Spinal cord (tissue), 10 donors: ENCODE results near the gene PACRG. TPM values are rescaled to one million over a fixed set of nuclear protein-coding genes. Genes with fewer than 3 reads are reported as not detected.

Experiments
- DNase-seq, 6 donors: peaks; one replicate each; pipeline versions ENCODE4 v3.0.0 to v3.0.0-alpha.2; 2013 to 2015; ENCODE audit warnings: low spot score in 6 of 6, low read depth in 4 of 6
- H3K27ac ChIP-seq: one replicate; pipeline ENCODE4 v1.5.1; 2013; ENCODE audit warnings: low read depth, low read length, control low read depth
- H3K27me3 ChIP-seq: one replicate; pipeline ENCODE4 v1.6.1; 2013; ENCODE audit warnings: low read length; ENCODE audit not compliant: control insufficient read depth, insufficient read depth
- H3K36me3 ChIP-seq: one replicate; pipeline ENCODE4 v1.6.1; 2013; ENCODE audit warnings: low read length; ENCODE audit not compliant: control insufficient read depth, insufficient read depth
- H3K4me1 ChIP-seq: one replicate; pipeline ENCODE4 v1.6.1; 2013; ENCODE audit warnings: low read length; ENCODE audit not compliant: control insufficient read depth, insufficient read depth
- H3K4me3 ChIP-seq: one replicate; pipeline ENCODE4 v1.5.1; 2013; ENCODE audit warnings: low read depth, low read length, control low read depth
- H3K9me3 ChIP-seq: one replicate; pipeline ENCODE4 v1.6.1; 2013; ENCODE audit warnings: low read length; ENCODE audit not compliant: control insufficient read depth, insufficient read depth
- WGBS: methylation state at CpG from one replicate; pipeline ENCODE4 v1.1.5; 2013; ENCODE audit warnings: missing lambda C conversion rate; ENCODE audit not compliant: insufficient coverage; 5-methylcytosine and 5-hydroxymethylcytosine counted together
- polyA plus RNA-seq, 2 donors: library from polyadenylated mRNA; unstranded; fragments of 120-200 nt; gene quantifications; one replicate each; pipeline ENCODE4 v1.2.1, GENCODE V29; 2013; ENCODE audit not compliant: insufficient read length in 2 of 2
- total RNA-seq, 2 donors: library from RNA; depleted of rRNA in 1 of 2; stranded (reverse); fragments of 120-200 nt in 1 of 2; fragments of >200 nt in 1 of 2; gene quantifications; one replicate each; pipeline versions ENCODE4 v1.2.3 to v1.2.4, GENCODE V29; 2013 to 2014
- donor health status: healthy.

PACRG gene
- total and polyA plus RNA-seq, 4 donors = 9.5 to 21.2 (median 17.8) TPM

DNA sequence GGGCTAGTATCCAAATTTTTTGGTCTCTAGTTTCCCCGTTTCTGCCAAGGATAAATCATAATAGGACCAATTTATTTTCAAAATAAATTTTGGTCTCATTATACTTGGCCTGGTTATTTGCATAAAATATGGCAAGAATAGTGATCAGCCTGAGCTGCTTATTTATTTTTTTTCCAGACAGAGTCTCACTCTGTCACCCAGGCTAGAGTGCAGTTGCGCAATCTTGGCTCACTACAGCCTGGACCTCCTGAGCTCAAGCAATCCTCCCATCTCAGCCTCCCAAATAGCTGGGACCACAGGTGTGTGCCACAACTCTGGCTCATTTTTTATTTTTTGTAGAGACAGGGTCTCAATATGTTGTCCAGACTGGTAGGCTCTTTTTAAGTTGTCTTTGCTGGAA lies 329.5 kb downstream of the PACRG start:
- H3K9me3 ChIP-seq = no peaks in the 10 kb centered on the region

DNA sequence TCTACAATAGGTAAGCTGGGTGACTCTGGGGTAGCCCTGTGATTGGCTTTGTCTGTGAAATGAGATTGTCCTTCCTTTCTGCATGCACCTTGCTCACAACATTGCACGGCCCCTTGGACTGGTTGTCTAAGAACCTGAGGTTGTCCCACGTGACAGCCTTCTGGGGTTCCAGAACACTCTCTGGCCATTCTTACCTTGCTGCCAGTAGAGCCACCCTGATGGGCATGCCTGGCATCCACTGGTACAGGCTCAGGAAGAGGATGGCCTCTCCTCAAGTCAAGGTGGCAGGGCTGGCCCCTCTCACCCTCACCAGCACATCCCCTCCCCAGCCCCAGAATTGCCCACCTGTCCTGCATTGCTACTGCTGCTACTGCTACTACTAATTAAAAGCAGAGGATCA lies 335.0 kb downstream of the PACRG start:
- WGBS = 96% methylated on average over 2 of the region's 2 CpGs
- Histone ChIP-seq H3K27ac (no peak overlapping the region), H3K27me3 (no peaks in the 10 kb centered on the region), H3K4me1 (no peaks in the 10 kb centered on the region), H3K9me3 (no peaks in the 10 kb centered on the region), H3K36me3 (no peaks in the 10 kb centered on the region), H3K4me3 (no peak overlapping the region)
- no peak for DNase-seq

More for the DNA sequence above, 329.5 kb downstream of the PACRG start:
- no peaks in the 10 kb centered on the region for H3K27me3 ChIP-seq
- H3K27ac ChIP-seq = no peak overlapping the region
- no peak overlapping the region for H3K4me3 ChIP-seq
- H3K4me1 ChIP-seq = no peaks in the 10 kb centered on the region
- WGBS = 89% methylated on average over 1 of the region's 2 CpGs
- no peaks in the 10 kb centered on the region for H3K36me3 ChIP-seq
- no peak for DNase-seq

DNA sequence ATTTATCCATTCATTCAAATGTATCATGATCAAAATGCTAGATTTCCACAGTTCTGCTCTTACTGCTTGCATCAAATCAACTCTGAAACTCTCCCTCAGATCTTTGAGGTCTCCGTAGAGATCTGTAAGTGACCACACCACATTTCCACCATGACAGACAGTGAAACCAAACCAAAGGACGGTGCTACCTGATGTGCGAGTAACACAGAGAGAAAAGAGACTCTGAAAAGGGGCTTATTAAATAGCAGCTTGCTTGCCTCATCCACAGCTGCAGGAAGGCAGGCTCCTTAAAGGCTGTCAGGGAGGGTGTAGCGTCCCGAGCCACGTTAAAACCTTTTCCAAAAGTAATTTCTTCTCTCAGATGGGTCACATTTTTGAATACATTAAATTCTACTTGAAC lies 335.8 kb downstream of the PACRG start:
- Histone ChIP-seq H3K4me1 (no peaks in the 10 kb centered on the region), H3K9me3 (no peaks in the 10 kb centered on the region), H3K27ac (no peak overlapping the region), H3K4me3 (no peak overlapping the region), H3K36me3 (no peaks in the 10 kb centered on the region), H3K27me3 (no peaks in the 10 kb centered on the region)
- WGBS = 58% methylated on average over 2 of the region's 6 CpGs
- peak in 1 of 6 donors; percentile 10 for DNase-seq

DNA sequence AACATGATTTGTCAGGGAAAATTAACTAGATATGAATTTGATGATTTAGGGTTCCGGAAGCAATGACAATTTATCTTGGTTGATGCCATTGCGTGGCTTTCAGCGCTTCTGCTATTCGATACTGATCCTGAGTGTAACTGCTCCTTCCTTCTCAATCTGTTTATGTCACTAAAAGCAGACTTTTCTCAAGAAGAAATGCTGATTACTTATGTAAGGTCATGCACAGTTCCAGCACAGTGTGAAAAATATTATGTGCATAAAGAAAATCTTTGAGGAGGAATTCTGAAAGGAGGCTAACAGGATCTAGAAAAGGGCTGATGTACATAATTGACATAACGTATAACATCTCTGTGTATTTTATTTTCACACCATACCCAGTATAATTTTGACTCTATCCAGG lies 336.6 kb downstream of the PACRG start:
- Histone ChIP-seq H3K27ac (no peak overlapping the region), H3K4me1 (no peaks in the 10 kb centered on the region), H3K4me3 (no peak overlapping the region), H3K9me3 (no peaks in the 10 kb centered on the region), H3K36me3 (no peaks in the 10 kb centered on the region), H3K27me3 (no peaks in the 10 kb centered on the region)
- DNase-seq = peak in 1 of 6 donors; percentile 5
- 90% methylated on average over 2 of the region's 5 CpGs for WGBS

DNA sequence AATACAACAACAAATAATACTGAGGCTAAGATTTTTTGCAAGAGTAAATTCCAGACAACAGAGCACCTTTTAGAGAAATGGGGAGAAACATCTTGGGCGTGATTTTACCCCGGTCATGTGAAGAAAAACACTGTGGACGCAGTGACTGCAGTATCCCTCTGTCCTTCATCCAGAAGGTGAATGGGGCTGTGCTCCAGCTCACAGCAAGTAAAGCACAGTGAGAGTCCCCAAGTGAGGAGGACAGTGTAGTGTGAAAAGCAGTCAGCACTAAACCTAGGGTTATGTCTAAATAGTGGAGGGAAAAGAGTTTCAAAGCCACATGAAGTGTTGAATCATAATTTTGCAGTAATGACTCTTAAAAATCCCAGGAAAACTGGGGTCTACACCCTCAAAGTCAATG lies 338.4 kb downstream of the PACRG start:
- no peaks in the 10 kb centered on the region for H3K36me3 ChIP-seq
- H3K9me3 ChIP-seq = peaks cover 2% of the 10 kb centered on the region
- H3K27me3 ChIP-seq = no peaks in the 10 kb centered on the region
- no peak overlapping the region for H3K4me3 ChIP-seq
- no peaks in the 10 kb centered on the region for H3K4me1 ChIP-seq
- DNase-seq = no peak
- WGBS = 81% methylated on average over 3 of the region's 3 CpGs
- H3K27ac ChIP-seq = no peak overlapping the region

DNA sequence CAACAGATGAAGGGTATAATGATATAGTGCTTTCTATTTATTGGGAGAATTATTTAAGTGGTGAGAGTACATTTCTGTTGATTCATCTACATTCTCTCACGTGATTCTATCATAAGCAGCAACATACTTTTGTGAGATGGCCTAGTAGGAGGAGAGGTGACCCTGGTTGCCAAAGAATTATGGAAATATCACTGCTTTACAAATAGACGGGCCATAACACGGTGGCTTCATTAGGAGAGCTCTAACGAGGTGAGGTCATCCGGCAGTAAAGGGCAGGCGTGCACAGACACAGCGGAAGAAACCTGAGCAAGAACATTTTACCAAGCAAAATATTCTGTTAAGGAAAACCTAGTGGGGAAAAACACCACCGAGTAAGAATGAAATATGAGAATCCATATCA lies 349.4 kb downstream of the PACRG start:
- Histone ChIP-seq H3K4me1 (no peaks in the 10 kb centered on the region), H3K27me3 (no peaks in the 10 kb centered on the region), H3K9me3 (peaks cover 2% of the 10 kb centered on the region), H3K27ac (no peak overlapping the region), H3K4me3 (no peak overlapping the region), H3K36me3 (no peaks in the 10 kb centered on the region)
- WGBS = 80% methylated on average over 1 of the region's 8 CpGs
- peak in 1 of 6 donors; percentile 21 for DNase-seq

DNA sequence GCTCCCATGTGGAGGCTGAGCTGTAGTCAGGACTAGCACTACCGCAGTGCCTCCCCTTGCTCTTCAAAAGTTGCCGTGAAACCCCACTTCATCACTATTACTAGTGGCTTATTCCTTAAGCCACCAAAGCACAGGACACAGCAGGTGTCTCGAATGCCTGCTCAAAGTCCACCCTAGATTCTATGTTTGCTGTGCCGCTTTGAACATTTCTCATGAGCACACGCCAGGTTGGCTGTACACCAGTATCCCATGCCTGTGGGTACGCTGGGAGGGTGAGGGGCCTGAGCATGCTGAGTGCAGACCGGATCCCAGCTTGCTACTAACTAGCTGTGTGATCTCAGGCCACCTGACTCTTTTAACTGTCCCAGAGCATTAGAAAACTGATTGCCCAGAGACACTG lies 350.9 kb downstream of the PACRG start:
- WGBS = 98% methylated on average over 6 of the region's 7 CpGs
- Histone ChIP-seq H3K9me3 (peaks cover 2% of the 10 kb centered on the region), H3K36me3 (no peaks in the 10 kb centered on the region), H3K4me3 (no peak overlapping the region), H3K4me1 (no peaks in the 10 kb centered on the region), H3K27ac (no peak overlapping the region), H3K27me3 (no peaks in the 10 kb centered on the region)
- DNase-seq = no peak

DNA sequence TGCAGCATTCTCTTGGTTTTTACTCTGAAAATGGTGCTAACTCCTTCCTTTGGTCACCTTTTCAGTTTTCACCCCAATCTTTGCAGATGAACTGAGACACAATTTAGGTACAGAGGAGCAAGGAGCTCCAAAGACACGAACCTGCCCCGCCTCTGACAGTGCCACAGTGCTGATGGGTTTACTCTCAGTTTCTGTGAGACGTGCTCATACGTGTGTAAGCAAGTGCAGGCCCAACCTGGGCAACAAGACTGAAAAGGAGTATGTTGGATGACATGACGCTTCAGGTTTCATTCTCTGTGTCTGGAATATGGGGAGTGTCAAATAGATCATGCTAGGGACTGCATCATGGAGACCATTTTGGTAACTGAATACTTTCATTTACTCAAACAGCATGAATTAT lies 352.5 kb downstream of the PACRG start:
- DNase-seq = no peak
- no peaks in the 10 kb centered on the region for H3K9me3 ChIP-seq
- no peaks in the 10 kb centered on the region for H3K4me1 ChIP-seq
- H3K36me3 ChIP-seq = no peaks in the 10 kb centered on the region
- WGBS = 96% methylated on average over 4 of the region's 5 CpGs
- H3K27ac ChIP-seq = no peak overlapping the region
- no peaks in the 10 kb centered on the region for H3K27me3 ChIP-seq
- no peak overlapping the region for H3K4me3 ChIP-seq

DNA sequence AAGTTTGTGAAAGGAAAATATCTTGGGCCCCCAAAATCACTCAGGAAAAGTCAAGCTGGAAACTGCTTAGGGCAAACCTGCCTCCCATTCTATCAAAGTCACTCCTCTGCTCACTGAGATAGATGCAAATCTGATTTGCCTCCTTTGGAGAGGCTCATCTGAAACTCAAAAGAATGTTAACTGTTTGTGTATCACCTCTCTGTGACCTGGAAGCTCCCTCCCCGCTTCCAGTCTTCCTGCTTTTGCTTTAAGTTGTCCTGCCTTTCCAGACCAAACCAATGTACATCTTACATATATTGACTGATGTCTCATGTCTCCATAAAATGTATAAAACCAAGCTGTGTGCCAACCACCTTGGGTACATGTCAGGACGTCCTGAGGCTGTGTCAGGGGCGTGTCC lies 355.4 kb downstream of the PACRG start:
- H3K27ac ChIP-seq = no peak overlapping the region
- H3K4me3 ChIP-seq = no peak overlapping the region
- no peaks in the 10 kb centered on the region for H3K9me3 ChIP-seq
- no peaks in the 10 kb centered on the region for H3K4me1 ChIP-seq
- no peak for DNase-seq
- WGBS = 83% methylated on average over 1 of the region's 3 CpGs
- H3K36me3 ChIP-seq = no peaks in the 10 kb centered on the region
- no peaks in the 10 kb centered on the region for H3K27me3 ChIP-seq

DNA sequence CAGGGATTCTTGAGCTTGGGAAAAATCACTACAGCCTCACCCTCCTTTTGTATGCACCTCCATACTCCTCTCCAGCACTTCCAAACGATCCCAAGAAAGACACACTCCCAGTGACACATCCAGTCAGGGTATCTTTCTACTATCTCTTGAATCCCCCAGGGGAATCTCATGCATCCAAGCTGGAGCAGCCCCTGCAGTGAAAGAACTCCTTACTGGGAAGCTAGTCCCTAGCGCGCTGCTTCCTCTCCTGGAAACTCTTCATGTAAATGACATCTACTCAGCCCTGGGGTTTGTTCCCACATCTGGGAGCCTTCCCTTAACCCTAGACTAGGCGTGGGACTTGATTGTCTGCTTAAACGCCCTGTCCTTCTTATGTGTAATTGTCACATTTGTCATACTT lies 357.7 kb downstream of the PACRG start:
- no peaks in the 10 kb centered on the region for H3K9me3 ChIP-seq
- no peaks in the 10 kb centered on the region for H3K27me3 ChIP-seq
- DNase-seq = no peak
- H3K4me3 ChIP-seq = no peak overlapping the region
- no peaks in the 10 kb centered on the region for H3K36me3 ChIP-seq
- H3K4me1 ChIP-seq = no peaks in the 10 kb centered on the region
- WGBS = 75% methylated on average over 3 of the region's 5 CpGs
- H3K27ac ChIP-seq = no peak overlapping the region
